Gastroesophageal sphincter (tissue), 4 donors: ENCODE measurements around the gene CCDC177. TPM values are rescaled to one million over a fixed set of nuclear protein-coding genes. Genes with fewer than 3 reads are reported as not detected.

Experiments
- ATAC-seq: fragments of 150-250 bp; one replicate; pipeline ENCODE4 v1.9.1; 2016; ENCODE audit warnings: mild to moderate bottlenecking, moderate library complexity
- H3K27ac ChIP-seq, 4 donors: fragments of 200-600 bp; sonication (generic) in 3 of 4; 1 replicate in 3 of 4; 2 replicates in 1 of 4; pipeline ENCODE4 v1.5.1; 2016 to 2019
- H3K27me3 ChIP-seq: fragments of 200-600 bp; sonication (generic); one replicate; pipeline ENCODE4 v1.5.1; 2019
- H3K36me3 ChIP-seq, 2 donors: fragments of 200-600 bp; sonication (generic); one replicate each; pipeline ENCODE4 v1.5.1; 2019; ENCODE audit warnings: control low read depth in 1 of 2
- H3K4me1 ChIP-seq, 3 donors: fragments of 200-600 bp; sonication (generic); 1 replicate in 2 of 3; 2 replicates in 1 of 3; pipeline ENCODE4 v1.5.1; 2016 to 2019; ENCODE audit warnings: control low read depth in 2 of 3
- H3K4me3 ChIP-seq, 2 donors: fragments of 200-600 bp; sonication (generic); one replicate each; pipeline ENCODE4 v1.5.1; 2019; ENCODE audit warnings: mild to moderate bottlenecking in 1 of 2, moderate library complexity in 1 of 2
- H3K9me3 ChIP-seq, 3 donors: fragments of 200-600 bp; sonication (generic); one replicate each; pipeline ENCODE4 v1.5.1; 2017 to 2019; ENCODE audit warnings: control low read depth in 2 of 3
- EP300 ChIP-seq: sonication (generic); formaldehyde crosslinking; IDR thresholded peaks from one replicate; pipeline ENCODE4 v1.6.1; 2017; ENCODE audit warnings: antibody characterized with exemption, mild to moderate bottlenecking
- POLR2A ChIP-seq, 2 donors: fragments of 450-650 bp; IDR thresholded peaks; one replicate each; pipeline ENCODE4 v1.6.1; 2017; ENCODE audit warnings: antibody characterized with exemption in 2 of 2, mild to moderate bottlenecking in 2 of 2, moderate library complexity in 1 of 2
- POLR2AphosphoS5 ChIP-seq: sonication (generic); formaldehyde crosslinking; IDR thresholded peaks from one replicate; pipeline ENCODE4 v1.6.1; 2017; ENCODE audit warnings: antibody characterized with exemption
- WGBS, 2 donors: methylation state at CpG; one replicate each; pipeline ENCODE4 v1.1.5; 2018; ENCODE audit warnings: low coverage in 1 of 2; 5-methylcytosine and 5-hydroxymethylcytosine counted together
- total RNA-seq, 4 donors: library from RNA; depleted of rRNA; stranded (reverse); fragments of >200 nt; gene quantifications; one replicate each; pipeline ENCODE4 v1.1.0, GENCODE V29; 2016
- TF ChIP-seq, protein P1 (sequence below), 4 experiments: fragments of 200-600 bp in 2 of 4; fragments of 450-650 bp in 2 of 4; sonication (generic) in 1 of 4; IDR thresholded peaks; one replicate each; pipeline ENCODE4 v1.5.1; 2017 to 2019; ENCODE audit warnings: antibody characterized with exemption in 4 of 4, mild to moderate bottlenecking in 2 of 4, moderate library complexity in 2 of 4

The CCDC177 gene
- total RNA-seq, 4 donors from 2014 or later = not detected

DNA sequence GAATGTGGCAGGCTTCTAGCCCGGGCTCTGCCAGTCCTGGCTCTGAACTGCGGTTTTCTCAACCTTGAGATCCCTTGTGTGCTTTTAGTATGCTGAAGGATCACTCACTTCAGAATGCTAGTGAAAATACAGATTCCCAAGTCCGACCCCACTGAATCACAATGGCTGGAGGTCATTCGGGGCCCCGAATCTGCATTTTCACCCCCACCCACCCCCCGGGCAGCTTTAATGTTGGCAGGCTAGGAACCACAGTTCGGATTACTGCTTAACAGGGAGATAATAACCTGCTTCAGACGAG lies 36.2 kb upstream of the CCDC177 start:
- no peak for TF ChIP-seq POLR2AphosphoS5
- TF ChIP-seq POLR2A (IDR thresholded peaks at IDR 0.05) = no peak
- TF ChIP-seq, protein P1, sequence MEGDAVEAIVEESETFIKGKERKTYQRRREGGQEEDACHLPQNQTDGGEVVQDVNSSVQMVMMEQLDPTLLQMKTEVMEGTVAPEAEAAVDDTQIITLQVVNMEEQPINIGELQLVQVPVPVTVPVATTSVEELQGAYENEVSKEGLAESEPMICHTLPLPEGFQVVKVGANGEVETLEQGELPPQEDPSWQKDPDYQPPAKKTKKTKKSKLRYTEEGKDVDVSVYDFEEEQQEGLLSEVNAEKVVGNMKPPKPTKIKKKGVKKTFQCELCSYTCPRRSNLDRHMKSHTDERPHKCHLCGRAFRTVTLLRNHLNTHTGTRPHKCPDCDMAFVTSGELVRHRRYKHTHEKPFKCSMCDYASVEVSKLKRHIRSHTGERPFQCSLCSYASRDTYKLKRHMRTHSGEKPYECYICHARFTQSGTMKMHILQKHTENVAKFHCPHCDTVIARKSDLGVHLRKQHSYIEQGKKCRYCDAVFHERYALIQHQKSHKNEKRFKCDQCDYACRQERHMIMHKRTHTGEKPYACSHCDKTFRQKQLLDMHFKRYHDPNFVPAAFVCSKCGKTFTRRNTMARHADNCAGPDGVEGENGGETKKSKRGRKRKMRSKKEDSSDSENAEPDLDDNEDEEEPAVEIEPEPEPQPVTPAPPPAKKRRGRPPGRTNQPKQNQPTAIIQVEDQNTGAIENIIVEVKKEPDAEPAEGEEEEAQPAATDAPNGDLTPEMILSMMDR (IDR thresholded peaks at IDR 0.05) = no peak
- TF ChIP-seq EP300 = no peak
- ATAC-seq = no peak
- Histone ChIP-seq H3K27me3 (no peaks in the 10 kb centered on the region), H3K36me3 (no peaks in the 10 kb centered on the region), H3K4me3 (peak overlapping the region; percentile 30 to 90), H3K4me1 (peaks cover 9 to 49% (median 28%) of the 10 kb centered on the region in 3 donors), H3K9me3 (no peaks in the 10 kb centered on the region), H3K27ac (peak overlapping the region; percentile 69 to 100 (median 99))
- 7 to 11% methylated on average over 5 to 6 of the region's 8 CpGs for WGBS, 2 donors

DNA sequence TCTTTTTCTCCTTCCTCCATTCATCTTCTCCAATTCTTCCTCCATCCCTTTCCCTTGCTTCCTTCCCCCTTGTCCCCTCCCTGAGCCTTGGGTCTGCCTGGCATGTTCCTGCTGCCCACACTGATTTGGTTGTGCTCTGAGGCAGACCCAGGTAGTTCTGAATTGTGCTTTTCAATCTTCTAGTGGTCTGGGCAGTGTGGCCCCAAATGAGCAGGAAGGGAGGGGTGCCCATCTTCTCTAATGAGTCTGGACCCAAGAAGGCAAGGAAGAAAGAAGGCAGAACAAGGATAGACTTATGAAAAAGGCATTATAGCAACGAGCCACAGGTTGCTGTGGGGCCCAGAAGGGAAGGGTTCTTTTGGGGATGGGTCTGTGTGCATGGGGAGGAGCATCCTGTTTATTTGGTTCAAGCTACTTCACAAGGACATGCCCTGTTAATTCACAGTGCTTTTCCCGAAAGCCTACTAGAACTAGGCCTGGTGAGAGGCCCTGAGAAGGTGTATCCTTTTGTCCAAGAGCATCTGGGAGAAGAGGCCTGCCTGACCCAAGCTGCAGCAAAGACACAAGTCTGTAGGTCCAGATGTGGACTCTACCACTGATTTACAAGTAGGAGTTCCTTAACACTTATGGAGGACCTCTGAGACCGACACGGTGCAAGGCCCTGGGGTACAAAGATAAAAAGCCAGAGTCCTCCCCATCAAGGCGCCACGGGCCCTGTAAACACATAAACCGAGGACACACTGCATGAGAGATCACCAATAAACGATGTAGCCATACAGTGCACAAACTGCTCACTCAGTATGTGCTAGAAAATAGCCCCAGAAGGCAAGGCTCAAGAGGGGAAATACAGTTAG lies 35.6 kb upstream of the CCDC177 start:
- peak overlapping the region; percentile 69 to 100 (median 99) for H3K27ac ChIP-seq
- WGBS, 2 donors = 35 to 50% methylated on average over 2 to 6 of the region's 8 CpGs
- no peaks in the 10 kb centered on the region for H3K9me3 ChIP-seq
- H3K27me3 ChIP-seq = no peaks in the 10 kb centered on the region
- TF ChIP-seq POLR2A (IDR thresholded peaks at IDR 0.05) = no peak
- TF ChIP-seq POLR2AphosphoS5 = no peak
- TF ChIP-seq EP300 = no peak
- TF ChIP-seq, protein P1 (IDR thresholded peaks at IDR 0.05) = no peak
- no peaks in the 10 kb centered on the region for H3K36me3 ChIP-seq
- H3K4me1 ChIP-seq = peaks cover 7 to 44% (median 25%) of the 10 kb centered on the region in 3 donors
- H3K4me3 ChIP-seq = peak overlapping the region; percentile 30 to 90
- ATAC-seq = no peak

DNA sequence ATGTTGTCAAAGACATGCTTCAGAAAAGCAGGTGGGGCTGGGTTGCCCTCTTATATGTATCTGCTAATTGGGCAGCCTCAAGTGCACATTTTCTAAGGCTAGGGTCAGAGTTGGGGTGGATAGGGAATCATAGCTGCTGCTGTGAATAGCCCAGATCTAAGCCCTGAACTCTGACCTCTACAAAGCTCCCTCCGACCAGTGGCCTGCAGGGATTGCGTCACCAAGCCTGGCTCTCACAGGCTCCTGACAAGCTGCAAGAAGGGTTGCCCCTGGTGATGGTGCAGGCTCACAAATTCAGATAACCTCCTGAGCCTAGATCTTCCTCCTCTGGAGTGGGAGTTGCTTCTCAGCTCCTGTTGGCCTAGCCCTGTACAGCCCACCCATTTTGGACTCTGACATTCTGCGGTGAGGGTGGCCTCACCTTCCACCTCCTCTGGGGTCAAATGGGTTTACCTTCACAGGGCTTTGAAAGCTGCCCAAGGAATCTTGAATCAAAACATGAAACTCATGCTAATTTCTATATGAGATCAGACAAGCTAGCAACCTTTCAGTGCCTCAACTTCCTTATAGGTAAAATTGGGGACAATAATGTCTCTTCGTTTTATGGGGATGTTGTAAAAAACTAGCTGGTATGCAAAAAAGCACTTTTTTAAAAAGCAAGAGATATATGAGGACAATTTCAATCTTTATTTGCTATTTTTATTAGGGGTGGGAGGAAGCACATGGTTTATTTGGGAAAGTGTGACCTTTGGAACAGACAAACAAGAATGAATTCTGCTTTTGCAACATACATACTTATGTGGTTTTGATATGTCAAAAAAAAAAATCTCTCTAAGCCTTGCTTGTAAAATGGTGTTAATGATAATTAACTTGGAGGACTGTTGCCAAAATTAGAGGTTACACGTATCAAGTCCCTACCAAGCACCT lies 31.9 kb upstream of the CCDC177 start:
- no peak for ATAC-seq
- H3K9me3 ChIP-seq = no peaks in the 10 kb centered on the region
- H3K4me3 ChIP-seq = no peak overlapping the region
- 84 to 97% methylated on average over 3 to 4 of the region's 5 CpGs for WGBS, 2 donors
- no peaks in the 10 kb centered on the region for H3K36me3 ChIP-seq
- H3K4me1 ChIP-seq = peaks cover 0 to 14% (median 9%) of the 10 kb centered on the region in 3 donors
- TF ChIP-seq, protein P1 (IDR thresholded peaks at IDR 0.05) = no peak
- TF ChIP-seq POLR2AphosphoS5 = no peak
- no peak for TF ChIP-seq POLR2A (IDR thresholded peaks at IDR 0.05)
- TF ChIP-seq EP300 = no peak
- H3K27ac ChIP-seq = no peak overlapping the region
- no peaks in the 10 kb centered on the region for H3K27me3 ChIP-seq

DNA sequence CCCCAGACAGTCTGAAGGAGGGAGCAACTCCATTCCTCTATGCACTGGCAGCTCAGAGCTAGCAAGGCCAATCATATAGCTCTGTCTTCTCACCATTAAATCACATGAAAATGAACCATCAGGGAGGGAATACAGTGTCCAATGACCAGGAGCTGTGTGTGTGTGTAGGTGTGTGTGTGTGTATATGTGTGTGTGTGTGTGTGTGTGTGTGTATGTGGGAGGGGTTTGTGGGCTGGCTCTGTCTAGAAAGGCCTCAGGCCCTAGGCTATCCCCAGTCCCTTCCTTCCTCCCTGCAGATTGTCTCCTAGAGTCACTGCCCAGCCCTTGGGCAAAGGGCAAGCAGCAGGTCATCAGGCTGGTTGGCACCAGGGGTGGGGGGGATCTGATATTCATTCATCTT lies 31.1 kb upstream of the CCDC177 start:
- peaks cover 0 to 10% (median 8%) of the 10 kb centered on the region in 3 donors for H3K4me1 ChIP-seq
- no peaks in the 10 kb centered on the region for H3K27me3 ChIP-seq
- H3K36me3 ChIP-seq = no peaks in the 10 kb centered on the region
- no peaks in the 10 kb centered on the region for H3K9me3 ChIP-seq
- no peak overlapping the region for H3K27ac ChIP-seq
- ATAC-seq = no peak
- no peak overlapping the region for H3K4me3 ChIP-seq
- TF ChIP-seq, protein P1 (IDR thresholded peaks at IDR 0.05) = no peak
